ENCODE measurements around the gene POLK. TPM values are rescaled to one million over a fixed set of nuclear protein-coding genes. Genes with fewer than 3 reads are reported as not detected.

Gene POLK
- total and polyA plus RNA-seq, 2 donors (not counting 3 experiments of a cell fraction or from before 2014, with no cell fraction given): 5.1 to 27.3 TPM

DNA sequence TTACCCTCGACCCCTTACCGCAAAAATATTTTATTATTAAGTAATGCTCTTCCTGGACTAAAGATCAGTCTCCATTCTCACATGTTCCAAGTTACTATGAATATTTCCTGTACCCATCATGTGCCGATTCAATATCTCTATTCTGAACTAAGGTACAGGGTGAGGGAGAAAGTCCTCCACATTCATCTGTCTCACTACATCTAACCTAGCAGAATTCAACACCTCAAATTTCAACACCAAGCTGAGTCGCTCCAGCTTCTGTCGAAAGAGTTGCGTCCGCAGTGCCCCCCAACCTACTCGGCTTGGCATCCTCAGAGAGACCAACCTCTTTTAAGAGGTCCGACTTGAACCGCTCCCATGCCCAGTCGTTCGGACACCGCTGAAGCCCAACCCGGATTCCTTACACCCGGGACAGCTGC is 1.3 kb upstream of the POLK start:
- dilution Hi-C loops (cut with MboI; ENCODE audit: extremely low pct_ligation_motif_present, low sequenced_read_pairs): no loop called here
- POLR2A ChIA-PET: interaction anchor here (0.6 kb wide), 1 partner anchor 1202 kb away, joined by 3 read pairs; no protein-coding TSS in a partner anchor
- H3K9me3 ChIP-seq (replicated peaks; ENCODE audit: control insufficient read depth, insufficient read depth, low read length): no peaks in the 10 kb centered on the region
- H3K9me1 ChIP-seq (replicated peaks; ENCODE audit: control insufficient read depth, extremely low read depth, insufficient read depth, low read length): no peaks in the 10 kb centered on the region
- peak overlapping the region; percentile 90 for H2AFZ ChIP-seq (ENCODE audit: low read depth, low read length)
- peak overlapping the region; percentile 83 to 96 (median 89) for H3K4me3 ChIP-seq (replicated peaks in 1 of 3; ENCODE audit: insufficient read depth in 1 of 3, low read depth in 1 of 3, low read length in 3 of 3)
- CTCF ChIA-PET: interaction anchor here (1.2 to 2.9 kb wide), 2 partner anchors 170 to 665 kb away, joined by 4 to 27 read pairs; no protein-coding TSS in a partner anchor
- TF ChIP-seq GATA2 (IDR thresholded peaks at IDR 0.05; ENCODE audit: insufficient read depth, insufficient read length, low read depth, low read length) (no peak), JUN (IDR thresholded peaks at IDR 0.05; ENCODE audit: borderline replicate concordance, insufficient read depth, insufficient read length, low read depth) (no peak), FOS (IDR thresholded peaks at IDR 0.05; ENCODE audit: borderline replicate concordance, insufficient read depth, low read length) (no peak), POLR2AphosphoS5 (IDR thresholded peaks at IDR 0.05; ENCODE audit: insufficient read depth, low read depth, low read length) (no peak)
- DNase-seq (ENCODE audit: low read depth, low spot score) (no peak), FAIRE-seq (peak; percentile 15)
- H3K4me1 ChIP-seq (ENCODE audit: control insufficient read depth, extremely low read depth, insufficient read depth, low read length): peaks cover 22% of the 10 kb centered on the region
- H3K9ac ChIP-seq (replicated peaks; ENCODE audit: extremely low read depth, insufficient read depth, low read length): peak overlapping the region; percentile 81
- H4K20me1 ChIP-seq (replicated peaks; ENCODE audit: control insufficient read depth, extremely low read depth, insufficient read depth, low read length): peaks cover 4% of the 10 kb centered on the region
- intact Hi-C loops (cut with micrococcal nuclease): loop anchor here (2.0 kb wide), 1 partner anchor 458 kb away; the partner anchor contains the start of gene GCNT4
- peak overlapping the region; percentile 96 for H3K4me2 ChIP-seq (ENCODE audit: insufficient read depth, low read length)
- no peaks in the 10 kb centered on the region for H3K27me3 ChIP-seq (ENCODE audit: control insufficient read depth in 2 of 2, insufficient read depth in 2 of 2, low read length in 2 of 2)
- peaks cover 79% of the 10 kb centered on the region for H3K79me2 ChIP-seq (ENCODE audit: control insufficient read depth, insufficient read depth, low read length)
- H3K36me3 ChIP-seq (ENCODE audit: control insufficient read depth in 2 of 2, extremely low read depth in 1 of 2, insufficient read depth in 2 of 2, low read length in 2 of 2): no peaks in the 10 kb centered on the region
- H3K27ac ChIP-seq (ENCODE audit: insufficient read depth, low read depth, low read length): peak overlapping the region; percentile 54
- BruUV-seq (replicated peaks): no TSS peak

DNA sequence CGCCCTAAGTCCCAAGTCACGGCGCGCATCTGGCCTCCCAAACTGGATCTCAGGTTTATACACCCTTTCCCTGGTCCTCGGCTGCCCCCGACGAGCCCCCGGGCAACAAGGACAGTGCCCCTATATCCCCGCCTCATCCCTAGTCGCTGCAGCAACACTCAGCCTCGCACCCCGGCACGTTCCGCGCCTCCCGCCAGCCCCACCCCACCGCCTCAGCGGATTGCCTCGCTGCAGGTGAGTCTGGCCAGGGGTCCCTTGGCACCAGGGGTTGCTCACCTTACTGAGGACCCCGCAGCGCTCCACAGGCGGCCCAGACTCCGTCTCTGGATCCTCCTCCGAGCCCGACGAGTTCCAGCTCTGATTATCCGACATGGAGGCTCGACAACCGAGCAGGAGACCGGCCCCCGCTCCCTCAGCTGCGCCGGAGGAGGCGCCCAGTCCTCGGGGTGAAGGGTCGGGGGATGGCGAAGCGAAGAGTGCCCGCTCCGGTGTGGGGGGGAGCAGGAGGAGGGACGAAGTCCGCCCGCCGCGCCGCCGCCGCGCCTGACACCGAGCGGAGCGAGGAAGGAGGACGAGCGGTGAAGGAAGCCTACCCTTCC is 756 bp upstream of the POLK start:
- peak overlapping the region; percentile 83 to 96 (median 89) for H3K4me3 ChIP-seq (replicated peaks in 1 of 3; ENCODE audit: insufficient read depth in 1 of 3, low read depth in 1 of 3, low read length in 3 of 3)
- peak overlapping the region; percentile 54 for H3K27ac ChIP-seq (ENCODE audit: insufficient read depth, low read depth, low read length)
- H4K20me1 ChIP-seq (replicated peaks; ENCODE audit: control insufficient read depth, extremely low read depth, insufficient read depth, low read length): peaks cover 4% of the 10 kb centered on the region
- peak; percentile 66 for DNase-seq (ENCODE audit: low read depth, low spot score)
- H3K9me1 ChIP-seq (replicated peaks; ENCODE audit: control insufficient read depth, extremely low read depth, insufficient read depth, low read length): no peaks in the 10 kb centered on the region
- TF ChIP-seq, protein P1, sequence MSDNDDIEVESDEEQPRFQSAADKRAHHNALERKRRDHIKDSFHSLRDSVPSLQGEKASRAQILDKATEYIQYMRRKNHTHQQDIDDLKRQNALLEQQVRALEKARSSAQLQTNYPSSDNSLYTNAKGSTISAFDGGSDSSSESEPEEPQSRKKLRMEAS (IDR thresholded peaks at IDR 0.05; ENCODE audit: insufficient read depth, insufficient read length): no peak
- no peak for TF ChIP-seq FOS (IDR thresholded peaks at IDR 0.05; ENCODE audit: borderline replicate concordance, insufficient read depth, low read length)
- TF ChIP-seq GATA2 (IDR thresholded peaks at IDR 0.05; ENCODE audit: insufficient read depth, insufficient read length, low read depth, low read length): no peak
- TF ChIP-seq POLR2AphosphoS5 (IDR thresholded peaks at IDR 0.05; ENCODE audit: insufficient read depth, low read depth, low read length): no peak
- TF ChIP-seq, protein P2, sequence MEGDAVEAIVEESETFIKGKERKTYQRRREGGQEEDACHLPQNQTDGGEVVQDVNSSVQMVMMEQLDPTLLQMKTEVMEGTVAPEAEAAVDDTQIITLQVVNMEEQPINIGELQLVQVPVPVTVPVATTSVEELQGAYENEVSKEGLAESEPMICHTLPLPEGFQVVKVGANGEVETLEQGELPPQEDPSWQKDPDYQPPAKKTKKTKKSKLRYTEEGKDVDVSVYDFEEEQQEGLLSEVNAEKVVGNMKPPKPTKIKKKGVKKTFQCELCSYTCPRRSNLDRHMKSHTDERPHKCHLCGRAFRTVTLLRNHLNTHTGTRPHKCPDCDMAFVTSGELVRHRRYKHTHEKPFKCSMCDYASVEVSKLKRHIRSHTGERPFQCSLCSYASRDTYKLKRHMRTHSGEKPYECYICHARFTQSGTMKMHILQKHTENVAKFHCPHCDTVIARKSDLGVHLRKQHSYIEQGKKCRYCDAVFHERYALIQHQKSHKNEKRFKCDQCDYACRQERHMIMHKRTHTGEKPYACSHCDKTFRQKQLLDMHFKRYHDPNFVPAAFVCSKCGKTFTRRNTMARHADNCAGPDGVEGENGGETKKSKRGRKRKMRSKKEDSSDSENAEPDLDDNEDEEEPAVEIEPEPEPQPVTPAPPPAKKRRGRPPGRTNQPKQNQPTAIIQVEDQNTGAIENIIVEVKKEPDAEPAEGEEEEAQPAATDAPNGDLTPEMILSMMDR (IDR thresholded peaks at IDR 0.05; ENCODE audit: extremely low read depth in 1 of 2, insufficient read depth in 1 of 2, low read depth in 1 of 2, low read length in 2 of 2): no peak
- no peak for TF ChIP-seq POLR2A (IDR thresholded peaks at IDR 0.05; ENCODE audit: low read depth, low read length)
- no peak for TF ChIP-seq JUN (IDR thresholded peaks at IDR 0.05; ENCODE audit: borderline replicate concordance, insufficient read depth, insufficient read length, low read depth)
- no peak for TF ChIP-seq EZH2 (IDR thresholded peaks at IDR 0.05; ENCODE audit: borderline replicate concordance, low read depth, low read length, severe bottlenecking)
- no peak for TF ChIP-seq MYC (IDR thresholded peaks at IDR 0.05; ENCODE audit: low read depth, low read length)
- peak overlapping the region; percentile 81 for H3K9ac ChIP-seq (replicated peaks; ENCODE audit: extremely low read depth, insufficient read depth, low read length)
- intact Hi-C loops (cut with micrococcal nuclease) (loop anchor here (1.0 to 2.0 kb wide), 7 partner anchors 48 to 458 kb away; partner anchors contain the start of genes GCNT4, HMGCR and POC5), dilution Hi-C loops (cut with MboI; ENCODE audit: extremely low pct_ligation_motif_present, low sequenced_read_pairs) (no loop called here)
- peak overlapping the region; percentile 96 for H3K4me2 ChIP-seq (ENCODE audit: insufficient read depth, low read length)
- no peaks in the 10 kb centered on the region for H3K9me3 ChIP-seq (replicated peaks; ENCODE audit: control insufficient read depth, insufficient read depth, low read length)
- no peaks in the 10 kb centered on the region for H3K36me3 ChIP-seq (ENCODE audit: control insufficient read depth in 2 of 2, extremely low read depth in 1 of 2, insufficient read depth in 2 of 2, low read length in 2 of 2)
- POLR2A ChIA-PET: interaction anchor here (0.6 to 1.2 kb wide), 2 partner anchors 57 to 1202 kb away, joined by 3 read pairs; no protein-coding TSS in a partner anchor
- peaks cover 22% of the 10 kb centered on the region for H3K4me1 ChIP-seq (ENCODE audit: control insufficient read depth, extremely low read depth, insufficient read depth, low read length)
- no peak for FAIRE-seq
- CTCF ChIA-PET: interaction anchor here (1.2 to 2.9 kb wide), 4 partner anchors 158 to 664 kb away, joined by 3 to 27 read pairs (median 4); no protein-coding TSS in a partner anchor
- BruUV-seq (replicated peaks): no TSS peak
- peaks cover 81% of the 10 kb centered on the region for H3K79me2 ChIP-seq (ENCODE audit: control insufficient read depth, insufficient read depth, low read length)
- no peaks in the 10 kb centered on the region for H3K27me3 ChIP-seq (ENCODE audit: control insufficient read depth in 2 of 2, insufficient read depth in 2 of 2, low read length in 2 of 2)
- H2AFZ ChIP-seq (ENCODE audit: low read depth, low read length): peak overlapping the region; percentile 90

All from endothelial cell of umbilical vein (primary cell).